NCI-H2227 (cell line): ENCODE data around the gene CEP112.

Experiments used
- DNase-seq: peaks from one replicate; lab custom pipeline; 2025; ENCODE audit not compliant: unreplicated experiment; lab: John Stamatoyannopoulos, UW

Gene CEP112

DNA sequence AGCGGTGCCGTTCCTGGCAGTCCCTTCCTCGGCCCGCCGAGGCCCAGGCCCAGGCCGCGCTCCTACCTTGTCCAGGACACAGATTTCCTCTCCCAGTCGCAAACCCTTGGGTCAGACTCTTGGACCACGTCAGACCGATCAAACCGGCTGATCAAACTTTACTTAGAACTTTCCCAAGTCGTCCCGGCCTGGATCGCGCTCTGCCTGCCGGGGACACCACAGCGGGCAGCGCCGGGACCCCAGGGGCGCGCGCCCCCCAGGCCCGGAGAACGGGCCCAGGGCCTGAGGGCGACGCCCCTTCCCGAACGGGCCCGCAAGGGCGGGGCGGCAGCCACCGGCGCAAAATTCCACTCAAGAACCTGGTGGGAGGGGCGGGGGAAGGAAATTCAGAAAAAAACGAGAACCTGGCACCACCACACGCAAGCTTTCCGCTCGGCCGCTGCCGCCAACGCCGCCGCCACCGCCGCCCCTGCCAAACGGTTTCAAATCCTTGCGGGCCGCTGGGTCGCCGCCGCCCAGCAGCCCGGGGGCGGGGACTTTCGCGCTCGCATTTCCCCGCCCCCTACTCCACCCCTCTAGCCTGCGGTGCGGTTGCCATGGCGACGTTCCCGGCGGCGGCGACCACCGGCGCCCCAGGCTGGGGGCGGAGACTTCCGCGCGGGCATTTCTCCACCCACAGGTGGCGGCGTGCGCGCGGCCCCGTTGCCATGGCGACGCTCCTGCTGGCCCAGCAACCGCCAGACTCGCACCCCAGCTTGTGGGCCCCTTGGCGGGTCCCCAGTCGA is at the start of gene CEP112:
Gene CEP112 (minus strand): TSS at position 541 of the 785 bp plus-strand sequence.
- peak; percentile 98 for DNase-seq

- no peak for DNase-seq
These were observed 48.7 kb upstream of the CEP112 start for GRCh38 chr17:66240630-66241029.

GRCh38 chr17:66240013-66240412 is 48.1 kb upstream of the CEP112 start:
- DNase-seq, result no peak

DNA sequence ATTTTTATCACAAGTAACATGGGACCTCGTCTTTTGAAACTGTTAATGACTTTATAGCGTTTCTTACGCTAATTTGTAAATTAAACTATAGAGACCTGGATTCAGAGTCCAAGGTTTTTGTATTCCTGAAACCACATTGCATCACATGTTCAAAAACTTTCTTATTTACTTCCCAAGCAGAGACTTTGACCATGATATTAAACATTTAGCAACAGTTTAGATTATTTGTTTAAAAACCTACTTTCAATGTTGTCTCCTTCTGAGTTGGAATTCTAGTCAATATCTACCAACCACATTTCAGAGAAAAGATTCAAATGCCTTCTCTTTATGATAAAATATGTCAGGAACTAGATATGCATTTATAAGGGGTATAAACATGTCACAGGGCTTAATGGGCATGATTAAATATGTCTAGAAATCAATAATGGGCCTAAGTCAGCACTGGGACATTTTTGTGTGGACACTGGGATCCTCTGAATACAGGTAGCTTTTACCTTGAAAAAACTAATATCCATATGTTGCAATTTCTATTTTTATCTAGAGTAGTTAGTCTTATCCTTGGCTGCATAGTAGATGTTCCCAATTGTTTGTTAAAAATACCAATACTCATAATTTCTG is 43.6 kb upstream of the CEP112 start:
- DNase-seq, result no peak

DNA sequence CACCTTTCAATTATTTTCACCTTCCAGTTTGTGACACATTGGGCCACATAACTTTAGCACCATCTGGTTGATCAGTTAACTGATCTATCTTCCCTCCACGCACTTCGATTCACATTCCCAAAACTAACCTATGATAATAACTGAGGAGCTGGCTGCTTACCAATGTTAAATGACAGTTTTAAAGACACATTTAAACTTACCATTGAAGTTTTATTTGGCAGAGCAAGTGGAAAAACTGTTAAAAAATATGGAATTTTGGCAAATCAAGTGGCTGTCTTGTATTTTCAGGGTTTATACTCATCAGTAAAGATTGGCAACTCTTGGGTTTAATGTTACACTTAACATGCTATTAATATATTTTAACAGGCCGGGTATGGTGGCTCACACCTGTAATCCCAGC is 42.7 kb upstream of the CEP112 start:
- no peak for DNase-seq

GRCh38 chr17:66233023-66233753 is 41.3 kb upstream of the CEP112 start:
- no peak for DNase-seq

DNA sequence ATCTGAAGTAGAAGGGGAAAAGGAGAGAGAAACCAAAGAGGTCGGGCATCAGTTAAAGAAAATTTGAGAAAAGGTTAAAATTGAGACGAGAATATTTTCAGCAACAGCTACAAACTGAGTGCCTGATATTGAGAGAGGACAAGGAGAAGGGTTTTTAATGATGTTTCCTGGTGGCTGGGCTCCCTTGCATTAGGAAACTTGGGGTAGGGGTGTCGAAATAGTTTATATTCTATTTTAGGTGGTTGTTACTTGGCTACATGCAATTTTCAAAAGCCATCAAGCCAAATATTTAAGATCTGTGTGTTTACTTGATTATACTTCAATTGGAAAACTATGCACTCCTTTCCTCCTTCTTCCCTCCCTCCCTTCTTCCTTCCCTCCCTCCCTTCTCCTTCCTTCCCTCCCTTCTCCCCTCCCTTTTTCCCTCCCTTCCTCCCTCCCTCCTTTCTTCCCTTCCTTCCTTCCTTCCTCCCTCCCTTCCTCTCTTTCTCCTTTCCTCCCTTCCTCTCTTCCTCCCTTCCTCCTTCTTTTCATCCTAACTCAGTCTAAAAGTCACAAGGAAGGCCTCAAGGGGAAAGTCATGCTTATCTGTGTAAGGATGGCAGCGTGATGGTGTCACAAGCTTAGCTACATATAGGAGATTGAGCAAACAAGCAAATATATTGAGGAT is 39.1 kb upstream of the CEP112 start:
- no peak for DNase-seq

- DNase-seq, result no peak
These were observed 38.0 kb upstream of the CEP112 start for GRCh38 chr17:66229783-66230538.

DNA sequence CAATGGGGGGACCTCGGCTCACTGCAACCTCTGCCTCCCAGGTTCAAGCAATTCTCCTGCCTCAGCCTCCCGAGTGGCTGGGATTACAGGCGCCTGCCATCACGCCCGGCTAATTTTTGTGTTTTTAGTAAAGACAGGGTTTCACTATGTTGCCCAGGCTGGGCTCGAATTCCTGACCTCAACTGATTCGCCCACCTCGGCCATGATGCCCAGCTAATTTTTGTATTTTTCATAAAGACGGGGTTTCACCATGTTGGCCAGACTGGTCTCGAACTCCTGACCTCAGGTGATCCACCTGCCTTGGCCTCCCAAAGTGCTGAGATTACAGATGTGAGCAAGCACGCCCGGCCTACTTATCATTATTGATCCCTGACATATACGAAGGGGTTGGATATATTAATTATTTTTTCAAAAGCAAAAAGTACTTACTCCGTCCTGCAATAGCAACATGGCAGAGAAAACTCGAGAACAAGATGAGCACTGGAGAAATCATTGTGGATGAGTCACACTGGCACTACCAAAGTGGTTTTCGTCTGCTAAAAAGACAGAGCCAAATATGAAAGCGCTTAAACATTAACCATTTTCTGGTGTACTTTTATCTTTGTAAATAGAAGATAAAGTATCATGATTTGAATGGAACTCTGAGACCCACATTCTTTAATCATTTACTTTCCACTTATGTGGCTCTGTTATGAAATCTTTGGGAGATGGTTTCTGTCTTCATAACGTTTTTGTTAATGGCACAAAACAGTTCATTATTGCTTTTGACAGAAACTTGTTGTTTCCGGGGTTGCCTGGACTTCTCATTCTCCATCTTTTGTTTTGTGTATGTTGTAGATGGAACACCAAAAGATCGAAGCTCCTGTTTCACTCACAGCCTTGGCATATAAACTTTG is 37.2 kb upstream of the CEP112 start, which contains the start of gene APOH:
Gene APOH (minus strand): TSS at position 529 of the 896 bp plus-strand sequence. CDS start 36 bp downstream, at position 493.
- no peak for DNase-seq

GRCh38 chr17:66227212-66228045 is 35.5 kb upstream of the CEP112 start:
- no peak for DNase-seq

DNA sequence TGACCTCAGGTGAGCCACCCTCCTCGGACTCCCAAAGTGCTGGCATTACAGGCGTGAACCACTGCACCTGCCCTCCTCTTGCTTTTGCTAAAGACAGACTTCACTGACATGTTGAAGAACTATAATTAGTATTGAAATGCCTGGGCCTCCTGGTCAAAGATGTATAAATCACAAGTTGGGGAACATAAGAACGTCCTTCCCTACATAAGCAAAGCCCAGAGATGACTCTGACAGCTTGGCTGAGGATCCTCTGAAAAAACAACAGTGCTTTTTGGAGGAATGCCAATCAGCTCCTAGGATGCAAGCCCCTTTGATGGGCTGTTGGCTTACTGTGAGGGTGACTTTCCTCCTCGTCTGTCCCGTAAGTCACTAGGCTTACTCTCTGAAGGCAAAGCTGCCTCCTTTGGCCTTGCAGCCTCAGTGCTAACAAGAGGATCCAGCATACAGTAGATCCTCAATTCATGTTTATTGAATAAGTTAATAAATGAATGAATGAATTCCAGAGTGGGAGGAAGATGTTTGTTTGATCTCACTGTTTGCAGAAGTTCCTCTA is 30.9 kb upstream of the CEP112 start:
- DNase-seq, result no peak

- no peak for DNase-seq
These were observed 30.0 kb upstream of the CEP112 start for GRCh38 chr17:66221755-66222530.

DNA sequence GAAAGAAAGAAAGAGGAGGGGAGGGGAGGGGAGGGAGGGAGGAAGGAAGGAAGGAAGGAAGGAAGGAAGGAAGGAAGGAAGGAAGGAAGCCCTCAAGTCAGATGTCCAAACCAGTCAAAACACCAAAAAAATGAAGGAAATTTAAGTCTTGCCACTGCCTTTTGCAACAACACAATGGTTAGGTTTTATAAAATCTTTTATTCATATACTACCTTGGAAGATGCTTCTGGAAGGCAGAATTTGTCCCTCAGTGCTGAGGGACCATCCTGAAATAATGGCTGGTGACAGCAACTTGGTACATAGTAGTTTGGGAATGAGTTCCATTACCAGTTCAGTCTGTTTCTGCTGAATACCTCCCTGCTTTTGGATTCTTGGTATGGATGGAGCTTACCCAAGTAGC is 29.4 kb upstream of the CEP112 start:
- DNase-seq, result no peak

GRCh38 chr17:66220079-66220835 is 28.3 kb upstream of the CEP112 start:
- no peak for DNase-seq

DNA sequence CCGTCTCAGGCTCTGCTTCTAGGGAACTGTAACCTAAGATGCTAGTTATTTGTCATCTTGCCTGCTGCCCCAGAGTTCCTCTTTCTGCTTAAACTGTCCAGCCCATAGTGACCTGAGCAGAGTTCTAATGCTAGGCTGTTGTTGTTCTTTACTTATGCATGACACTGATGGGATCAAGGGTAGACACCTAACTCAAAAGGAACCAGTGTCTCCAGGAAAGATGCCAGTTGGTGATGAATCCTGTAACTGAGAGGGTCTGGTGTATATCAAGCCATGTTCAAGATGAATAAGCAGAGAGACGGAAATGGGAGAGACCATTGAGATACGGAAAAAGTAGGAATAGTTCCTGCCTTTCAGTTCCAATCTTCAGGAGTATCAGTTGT is 23.6 kb upstream of the CEP112 start:
- no peak for DNase-seq

DNA sequence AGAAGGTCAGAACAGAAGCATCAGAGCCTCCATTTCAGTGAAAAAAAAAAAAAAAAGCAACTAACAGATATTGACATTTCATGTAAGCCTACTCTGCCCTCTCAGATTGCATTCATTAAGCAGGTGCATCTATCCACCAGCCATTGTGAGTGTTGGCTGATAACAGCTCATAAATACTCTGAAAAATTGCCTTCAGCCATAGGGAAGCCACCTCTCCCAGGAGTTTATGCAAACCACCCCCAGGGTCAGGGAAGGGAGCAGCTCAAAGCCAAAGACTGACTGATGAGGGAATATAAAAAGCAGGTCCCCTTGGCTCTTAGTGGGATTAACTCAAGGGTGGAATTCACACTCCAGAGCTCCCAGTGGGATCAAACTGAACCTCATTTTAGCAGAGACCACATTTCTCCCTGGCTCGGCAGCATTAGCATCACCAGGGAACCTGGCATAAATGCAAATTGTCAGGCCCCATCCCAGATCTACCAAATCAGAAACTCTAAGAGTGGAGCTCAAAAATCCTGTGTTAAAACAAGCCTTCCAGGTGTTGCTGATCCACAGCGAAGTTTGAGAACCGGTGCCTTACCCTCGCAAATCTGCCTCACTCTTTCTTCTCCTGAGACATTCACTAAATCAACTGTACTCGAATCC is 23.1 kb upstream of the CEP112 start:
- peak; percentile 16 for DNase-seq
